H1 (cell line): ENCODE results near the gene MRPL36.

Experiments
- BACH1 ChIP-seq: IDR thresholded peaks from 2 replicates; pipeline ENCODE4 v1.6.1; 2012; ENCODE audit warnings: low read length, improper control_type of control experiment
- EGR1 ChIP-seq: IDR thresholded peaks from 2 replicates; pipeline ENCODE4 v1.6.1; 2011; ENCODE audit warnings: low read depth, low read length, borderline replicate concordance
- EP300 ChIP-seq, 2 experiments: IDR thresholded peaks; 1 replicate in 1 of 2; 2 replicates in 1 of 2; pipeline ENCODE4 v1.6.1; 2011 to 2012; ENCODE audit warnings: low read depth in 2 of 2, low read length in 2 of 2, mild to moderate bottlenecking in 2 of 2, borderline replicate concordance in 1 of 2, inconsistent platforms in 1 of 2, moderate library complexity in 1 of 2
- EZH2 ChIP-seq: fragments of 200-600 bp; sonication (generic); IDR thresholded peaks from 2 replicates; pipeline ENCODE4 v1.7.1; 2012; ENCODE audit warnings: low read depth, mild to moderate bottlenecking, moderate library complexity, low read length, inconsistent platforms; ENCODE audit not compliant: severe bottlenecking
- GTF2F1 ChIP-seq: IDR thresholded peaks from 2 replicates; pipeline ENCODE4 v1.6.1; 2012; ENCODE audit warnings: low read depth, low read length, improper control_type of control experiment, borderline replicate concordance
- JUND ChIP-seq: IDR thresholded peaks from 2 replicates; pipeline ENCODE4 v1.6.1; 2011; ENCODE audit warnings: mild to moderate bottlenecking, improper control_type of control experiment, low read length
- KDM5A ChIP-seq: fragments of 200-600 bp; IDR thresholded peaks from 2 replicates; pipeline ENCODE4 v1.7.1; 2012; ENCODE audit warnings: mild to moderate bottlenecking, low read length, inconsistent platforms, mixed read lengths
- POLR2A ChIP-seq, 2 experiments: IDR thresholded peaks; 1 replicate in 1 of 2; 2 replicates in 1 of 2; pipeline ENCODE4 v1.6.1; 2011; ENCODE audit warnings: low read depth in 2 of 2, low read length in 2 of 2, mild to moderate bottlenecking in 2 of 2; ENCODE audit errors: control extremely low read depth in 1 of 2
- RAD21 ChIP-seq, 2 experiments: IDR thresholded peaks in 1 of 2; conservative IDR thresholded peaks in 1 of 2; 2 replicates each; pipeline ENCODE4 v1.6.1; 2011; ENCODE audit warnings: low read depth in 2 of 2, low read length in 2 of 2, improper control_type of control experiment in 1 of 2, inconsistent platforms in 1 of 2, mild to moderate bottlenecking in 1 of 2, moderate library complexity in 1 of 2
- RFX5 ChIP-seq: IDR thresholded peaks from 2 replicates; pipeline ENCODE4 v1.6.1; 2011; ENCODE audit warnings: low read depth, low read length, improper control_type of control experiment, borderline replicate concordance
- SP2 ChIP-seq: IDR thresholded peaks from 2 replicates; pipeline ENCODE4 v1.6.1; 2012; ENCODE audit warnings: mild to moderate bottlenecking, low read length, inconsistent platforms
- TAF1 ChIP-seq: IDR thresholded peaks from 2 replicates; pipeline ENCODE4 v1.6.1; 2011; ENCODE audit warnings: mild to moderate bottlenecking, low read depth, low read length
- TEAD4 ChIP-seq: IDR thresholded peaks from 2 replicates; pipeline ENCODE4 v1.6.1; 2012; ENCODE audit warnings: low read depth, low read length, inconsistent platforms, mixed read lengths
- TF ChIP-seq, protein P1 (sequence below), 3 experiments: IDR thresholded peaks; 1 replicate in 2 of 3; 2 replicates in 1 of 3; pipeline versions ENCODE4 v1.5.1 to v1.6.1; 2011; ENCODE audit warnings: low read length in 3 of 3, mild to moderate bottlenecking in 3 of 3, inconsistent platforms in 2 of 3, low read depth in 1 of 3, moderate library complexity in 1 of 3; ENCODE audit not compliant: insufficient read depth in 1 of 3; ENCODE audit errors: control extremely low read depth in 1 of 3

- TF ChIP-seq, protein P1, sequence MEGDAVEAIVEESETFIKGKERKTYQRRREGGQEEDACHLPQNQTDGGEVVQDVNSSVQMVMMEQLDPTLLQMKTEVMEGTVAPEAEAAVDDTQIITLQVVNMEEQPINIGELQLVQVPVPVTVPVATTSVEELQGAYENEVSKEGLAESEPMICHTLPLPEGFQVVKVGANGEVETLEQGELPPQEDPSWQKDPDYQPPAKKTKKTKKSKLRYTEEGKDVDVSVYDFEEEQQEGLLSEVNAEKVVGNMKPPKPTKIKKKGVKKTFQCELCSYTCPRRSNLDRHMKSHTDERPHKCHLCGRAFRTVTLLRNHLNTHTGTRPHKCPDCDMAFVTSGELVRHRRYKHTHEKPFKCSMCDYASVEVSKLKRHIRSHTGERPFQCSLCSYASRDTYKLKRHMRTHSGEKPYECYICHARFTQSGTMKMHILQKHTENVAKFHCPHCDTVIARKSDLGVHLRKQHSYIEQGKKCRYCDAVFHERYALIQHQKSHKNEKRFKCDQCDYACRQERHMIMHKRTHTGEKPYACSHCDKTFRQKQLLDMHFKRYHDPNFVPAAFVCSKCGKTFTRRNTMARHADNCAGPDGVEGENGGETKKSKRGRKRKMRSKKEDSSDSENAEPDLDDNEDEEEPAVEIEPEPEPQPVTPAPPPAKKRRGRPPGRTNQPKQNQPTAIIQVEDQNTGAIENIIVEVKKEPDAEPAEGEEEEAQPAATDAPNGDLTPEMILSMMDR (IDR thresholded peaks at IDR 0.05; ENCODE audit: control extremely low read depth in 1 of 3, insufficient read depth in 1 of 3, low read depth in 1 of 3, low read length in 3 of 3): no peak
- no peak for TF ChIP-seq RFX5
- TF ChIP-seq EP300 (IDR thresholded peaks at IDR 0.05; ENCODE audit: borderline replicate concordance in 1 of 2, low read depth in 2 of 2, low read length in 2 of 2): no peak
- no peak for TF ChIP-seq TAF1
- no peak for TF ChIP-seq GTF2F1
- no peak for TF ChIP-seq EGR1
- TF ChIP-seq EZH2: no peak
- TF ChIP-seq JUND: no peak
- no peak for TF ChIP-seq POLR2A (IDR thresholded peaks at IDR 0.05; ENCODE audit: control extremely low read depth in 1 of 2, low read depth in 2 of 2, low read length in 2 of 2)
- TF ChIP-seq BACH1: no peak
- TF ChIP-seq RAD21 (IDR thresholded peaks at IDR 0.05 in 1 of 2, conservative IDR thresholded peaks at IDR 0.05 in 1 of 2; ENCODE audit: low read depth in 2 of 2, low read length in 2 of 2): no peak
- TF ChIP-seq SP2: no peak
- TF ChIP-seq TEAD4: no peak
- no peak for TF ChIP-seq KDM5A
These were observed 38.4 kb upstream of the MRPL36 start for GRCh38 chr5:1838013-1838412.
